Fibroblast of skin of left biceps (primary cell): Measurements from ENCODE around the gene REPS1.

Experiments used
- DNase-seq, 2 experiments: peaks; one replicate each; pipeline ENCODE4 v3.0.0-alpha.2; 2013; ENCODE audit warnings: low read depth in 2 of 2

REPS1 gene

GRCh38 chr6:138856654-138857053 is 131.4 kb downstream of the REPS1 start:
- no peak for DNase-seq
